Psoas muscle (tissue), 8 donors: ENCODE measurements around the gene CNPY3. TPM values are rescaled to one million over a fixed set of nuclear protein-coding genes. Genes with fewer than 3 reads are reported as not detected.
A peak's percentile ranks its signal among the peaks of the same experiment; 100 is the strongest.

Experiments
- ATAC-seq, 4 donors: fragments of 200-7000 bp; cut with Tn5 transposase; one replicate each; pipeline ENCODE4 v1.9.1; 2020; ENCODE audit warnings: moderate library complexity in 3 of 4, mild to moderate bottlenecking in 2 of 4
- DNase-seq, 2 donors: peaks; one replicate each; pipeline ENCODE4 v3.0.0-alpha.2; 2020
- H3K27ac ChIP-seq: fragments of 200-600 bp; one replicate; pipeline ENCODE4 v1.8.0; 2022
- H3K27me3 ChIP-seq, 3 donors: fragments of 200-600 bp in 1 of 3; one replicate each; pipeline versions ENCODE4 v1.6.1 to v1.8.0; 2013 to 2022; ENCODE audit warnings: low read length in 2 of 3, mild to moderate bottlenecking in 2 of 3, moderate library complexity in 1 of 3; ENCODE audit not compliant: insufficient read depth in 3 of 3
- H3K36me3 ChIP-seq, 2 donors: fragments of 200-600 bp in 1 of 2; one replicate each; pipeline versions ENCODE4 v1.6.1 to v1.8.0; 2013 to 2022; ENCODE audit warnings: low read depth in 1 of 2, mild to moderate bottlenecking in 1 of 2, moderate library complexity in 1 of 2; ENCODE audit not compliant: insufficient read depth in 1 of 2
- H3K4me1 ChIP-seq: fragments of 200-600 bp; one replicate; pipeline ENCODE4 v1.8.0; 2022
- H3K4me3 ChIP-seq: fragments of 200-600 bp; one replicate; pipeline ENCODE4 v1.8.0; 2022; ENCODE audit warnings: mild to moderate bottlenecking
- H3K9me3 ChIP-seq: fragments of 200-600 bp; one replicate; pipeline ENCODE4 v1.8.0; 2022
- CTCF ChIP-seq: fragments of 200-600 bp; IDR thresholded peaks from one replicate; pipeline ENCODE4 v1.8.0; 2022; ENCODE audit warnings: antibody characterized with exemption
- WGBS, 3 donors: extraction: QIAGEN DNeasy Blood & Tissue Kit; methylation state at CpG; one replicate each; pipeline versions ENCODE4 v1.1.6 to v1.1.7; 2013; 5-methylcytosine and 5-hydroxymethylcytosine counted together
- intact Hi-C, 2 donors: fragments of 100-400 bp; cut with DNase I; formaldehyde crosslinking; loops; one replicate each; pipeline versions ENCODE4 v1.11.0 to v1.14.2; 2022
- polyA plus RNA-seq, 3 donors: library from polyadenylated mRNA; stranded (reverse); fragments of 200-250 nt; gene quantifications; one replicate each; pipeline ENCODE4 v1.2.3, GENCODE V29; 2013
- total RNA-seq, 4 donors: library from RNA; stranded (reverse); fragmentation: NEBNext Ultra II Directional in 2 of 4; extraction: Animal tissue kit (Norgen Biotek cat#: 25700) in 2 of 4; gene quantifications; one replicate each; pipeline versions ENCODE4 v1.2.1 to v1.2.4, GENCODE V29; 2021 to 2023
- donor health status: healthy with polysubstance abuse.
- donor health status: DM: no; HTN: no; CAD: no; lungs with moderate emphysema.
- donor health status: Bipolar disorder and iron deficiency.
- donor health status: healthy.
- donor health status: DM: yes; HTN: yes; CAD: no.
- donor health status: DM: no; HTN: no; CAD: no.
- donor health status: DM: no; HTN: no; CAD: no.
- donor health status: DM: yes; HTN: yes; CAD: no.

Gene CNPY3
- total and polyA plus RNA-seq, 7 donors: 5.7 to 13.7 (median 10.8) TPM

- ATAC-seq: peak; percentile 71 to 88 (median 82)
- DNase-seq: peak; percentile 69 to 83
- Histone ChIP-seq H3K9me3 (no peaks in the 10 kb centered on the region), H3K36me3 (peaks cover 0 to 14% of the 10 kb centered on the region in 2 donors), H3K27ac (peak overlapping the region; percentile 98), H3K4me3 (peak overlapping the region; percentile 98), H3K27me3 (no peaks in the 10 kb centered on the region), H3K4me1 (peaks cover 18% of the 10 kb centered on the region)
- intact Hi-C loops: loop anchor here in 1 of 2 donors (5.0 kb wide), 1 partner anchor 1036 kb away; the partner anchor contains the start of gene CCND3
- TF ChIP-seq CTCF: no peak
- WGBS, 3 donors: 0 to 1% (median 0%) methylated on average over 22 to 28 of the region's 28 CpGs
Measured at GRCh38 chr6:42978487-42978838, 49.2 kb downstream of the CNPY3 start.

- peak; percentile 93 to 94 for DNase-seq
- Histone ChIP-seq H3K4me3 (peak within 1 kb of the TSS; percentile 98), H3K27ac (peak within 1 kb of the TSS; percentile 98), H3K4me1 (peaks cover 21% of the 10 kb centered on the region), H3K27me3 (no peaks in the 10 kb centered on the region), H3K9me3 (no peaks in the 10 kb centered on the region), H3K36me3 (peaks cover 0 to 12% of the 10 kb centered on the region in 2 donors)
- 0% methylated on average over 50 to 59 of the region's 59 CpGs for WGBS, 3 donors
- no peak for TF ChIP-seq CTCF
- intact Hi-C loops: loop anchor here in 1 of 2 donors (5.0 kb wide), 1 partner anchor 1037 kb away; the partner anchor contains the start of gene CCND3
- ATAC-seq: peak; percentile 87 to 92 (median 92)
Measured at GRCh38 chr6:42978839-42979522, 49.7 kb downstream of the CNPY3 start, which contains the start of gene PEX6. PEX6 (minus strand) TSS chr6:42979181; CDS start chr6:42979150, 31 bp downstream.

- intact Hi-C loops: loop anchor here in 1 of 2 donors (5.0 kb wide), 1 partner anchor 1037 kb away; the partner anchor contains the start of gene CCND3
- no peaks in the 10 kb centered on the region for H3K27me3 ChIP-seq
- peak in 2 of 4 donors; percentile 18 to 29 for ATAC-seq
- TF ChIP-seq CTCF: no peak
- H3K9me3 ChIP-seq: no peaks in the 10 kb centered on the region
- 42 to 46% (median 46%) methylated on average over 9 of the region's 9 CpGs for WGBS, 3 donors
- H3K4me1 ChIP-seq: peaks cover 21% of the 10 kb centered on the region
- no peak for DNase-seq
- H3K4me3 ChIP-seq: peak overlapping the region; percentile 98
- peak overlapping the region; percentile 98 for H3K27ac ChIP-seq
- peaks cover 0 to 8% of the 10 kb centered on the region in 2 donors for H3K36me3 ChIP-seq
Measured at GRCh38 chr6:42979523-42980177, 50.4 kb downstream of the CNPY3 start.

- DNase-seq (no peak), ATAC-seq (no peak)
- Histone ChIP-seq H3K27me3 (no peaks in the 10 kb centered on the region), H3K4me1 (peaks cover 36% of the 10 kb centered on the region), H3K4me3 (no peak overlapping the region), H3K9me3 (no peaks in the 10 kb centered on the region), H3K36me3 (peaks cover 0 to 5% of the 10 kb centered on the region in 2 donors), H3K27ac (no peak overlapping the region)
- 84 to 90% (median 89%) methylated on average over 5 of the region's 5 CpGs for WGBS, 3 donors
- intact Hi-C loops: no loop called here
- no peak for TF ChIP-seq CTCF
Measured at GRCh38 chr6:42981836-42982235, 52.6 kb downstream of the CNPY3 start.
